Right hindlimb (tissue), 1 donor: Measurements from ENCODE around the gene LRGUK.
"Not testable (repeated sequence)": the region's sequence is repeated elsewhere in the genome, so short reads cannot be mapped to it uniquely, and the experiment has no call there.

ENCODE experiments used
- DNase-seq: peaks from one replicate; pipeline ENCODE4 v3.0.0-alpha.2; 2018

Gene LRGUK

DNA sequence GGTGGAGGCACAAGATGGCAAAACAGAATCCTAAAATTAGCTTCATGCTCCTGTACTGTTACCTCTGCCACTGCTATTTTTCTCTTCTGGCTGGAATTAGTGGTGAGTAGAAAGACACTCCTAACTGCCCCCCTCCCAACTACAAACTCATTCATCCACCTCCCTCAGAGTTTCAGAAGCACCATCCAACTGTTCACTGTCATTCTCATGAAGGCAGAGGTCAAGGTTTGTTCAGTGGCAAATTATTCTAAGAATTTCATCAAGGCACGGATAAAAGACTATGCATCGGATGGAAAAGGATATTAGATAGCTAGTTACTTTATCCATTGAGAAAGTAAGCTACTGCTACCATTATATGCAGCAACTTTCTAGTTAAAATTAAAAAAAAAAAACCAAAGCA is 59.7 kb downstream of the LRGUK start:
- DNase-seq = no peak

DNA sequence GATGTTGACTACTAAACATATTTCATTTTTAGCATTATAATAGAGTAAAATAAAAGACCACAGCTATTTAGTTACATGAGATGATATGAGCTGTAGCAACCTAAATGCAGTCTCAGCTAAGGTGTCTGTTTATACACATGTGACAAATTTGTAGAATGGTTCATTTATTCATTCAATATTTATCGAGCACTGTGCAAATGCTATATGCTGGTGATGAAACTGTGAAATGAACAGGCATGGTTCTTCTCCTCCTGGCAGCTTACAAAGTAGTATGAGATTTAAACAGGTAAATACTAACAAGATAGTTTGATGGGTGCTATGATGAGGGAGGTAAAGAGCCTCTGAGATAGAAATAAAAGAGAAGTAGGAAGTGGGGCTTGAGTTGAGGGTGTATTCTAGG is 60.8 kb downstream of the LRGUK start:
- no peak for DNase-seq

DNA sequence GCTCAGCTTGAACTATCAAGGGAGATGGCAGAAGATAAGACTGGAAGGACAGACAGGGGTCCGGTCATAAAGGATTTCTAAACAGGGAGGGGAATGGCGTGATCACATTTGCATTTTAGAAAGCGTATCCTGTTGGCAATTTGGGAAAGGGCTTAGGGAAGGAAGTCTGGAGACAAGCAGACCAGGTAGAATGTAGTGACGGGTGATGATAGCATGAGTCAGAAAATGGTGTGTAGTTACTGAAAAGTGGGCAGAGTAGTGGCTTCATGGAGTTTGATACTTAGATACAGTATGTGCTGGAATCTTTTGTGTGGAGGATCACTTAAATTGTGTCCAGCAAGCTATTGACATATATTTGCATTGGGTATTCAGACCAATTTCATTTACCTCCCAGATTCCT is 61.2 kb downstream of the LRGUK start:
- no peak for DNase-seq

DNA sequence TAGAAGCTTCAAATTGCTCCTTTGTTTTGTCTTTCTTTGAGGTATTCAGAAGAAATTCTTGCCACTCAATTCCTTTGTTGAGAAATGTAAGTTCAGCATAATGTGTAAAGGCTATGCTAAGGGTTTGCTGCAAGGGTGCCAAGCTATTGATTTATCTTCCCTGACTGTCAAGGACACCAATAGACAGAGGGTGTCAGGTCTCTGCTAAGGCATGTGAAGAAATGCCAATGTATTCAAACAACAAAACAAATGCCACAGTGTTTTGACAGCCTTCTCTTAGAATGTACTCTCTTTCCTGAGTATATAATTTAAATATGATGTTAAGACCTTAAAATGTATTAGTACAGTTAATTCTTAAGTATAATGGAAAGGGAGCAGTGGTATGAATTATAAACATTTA is 62.4 kb downstream of the LRGUK start:
- DNase-seq = no peak

DNA sequence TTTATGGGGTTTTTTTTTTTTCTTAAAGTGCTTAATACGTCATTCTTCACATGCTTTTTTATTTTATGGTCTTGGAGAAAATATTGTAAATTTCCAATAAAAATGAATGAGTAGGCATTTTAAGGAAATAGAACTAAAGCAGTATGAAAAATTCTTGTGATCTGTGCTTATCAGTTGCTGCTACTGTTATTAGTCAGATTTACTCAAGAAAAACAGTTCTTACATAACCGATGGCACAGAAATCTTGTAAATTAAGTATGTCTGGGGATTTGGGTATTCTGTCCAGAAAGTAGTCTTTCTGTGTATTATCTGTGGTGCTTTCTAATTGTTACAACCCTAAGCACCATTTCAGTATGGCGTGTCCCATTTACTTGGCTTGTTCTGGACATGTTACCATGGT is 64.7 kb downstream of the LRGUK start:
- DNase-seq = no peak

DNA sequence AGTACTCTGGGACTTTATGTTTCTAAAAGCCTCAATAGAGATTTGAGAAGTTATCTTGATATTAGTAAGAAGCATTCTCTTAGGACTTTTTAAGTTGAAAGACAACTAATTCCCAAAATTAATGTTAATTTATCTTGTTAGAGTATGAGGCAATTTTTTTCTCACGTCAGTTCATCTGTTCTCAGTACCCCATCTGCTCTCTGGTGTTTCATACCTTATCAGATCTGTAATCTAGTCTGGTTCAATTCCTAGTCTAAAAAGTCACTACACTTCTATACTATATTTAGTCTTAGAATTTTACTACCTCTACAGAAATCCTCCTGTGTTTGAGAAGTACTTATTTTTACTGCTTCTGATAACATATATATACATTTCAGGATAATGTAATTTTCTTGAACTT is 66.1 kb downstream of the LRGUK start:
- no peak for DNase-seq

DNA sequence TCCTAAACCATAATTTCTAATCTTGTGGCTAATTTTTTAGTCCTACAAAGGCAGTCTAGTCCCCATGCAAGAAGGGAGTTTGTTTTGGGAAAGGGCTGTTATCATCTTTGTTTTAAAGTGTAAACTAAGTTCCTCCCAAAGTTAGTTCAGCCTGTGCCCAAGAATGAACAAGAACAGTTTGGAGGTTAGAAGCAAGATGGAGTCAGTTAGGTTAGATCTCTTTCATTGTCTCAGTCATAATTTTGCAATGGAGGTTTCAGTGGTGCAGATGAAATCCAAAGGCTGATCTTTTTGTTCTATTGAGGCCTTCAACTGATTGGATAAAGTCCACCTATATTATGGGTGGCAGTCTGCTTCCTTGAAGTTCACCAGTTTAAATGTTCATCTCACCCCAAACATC is 68.1 kb downstream of the LRGUK start:
- DNase-seq = no peak

DNA sequence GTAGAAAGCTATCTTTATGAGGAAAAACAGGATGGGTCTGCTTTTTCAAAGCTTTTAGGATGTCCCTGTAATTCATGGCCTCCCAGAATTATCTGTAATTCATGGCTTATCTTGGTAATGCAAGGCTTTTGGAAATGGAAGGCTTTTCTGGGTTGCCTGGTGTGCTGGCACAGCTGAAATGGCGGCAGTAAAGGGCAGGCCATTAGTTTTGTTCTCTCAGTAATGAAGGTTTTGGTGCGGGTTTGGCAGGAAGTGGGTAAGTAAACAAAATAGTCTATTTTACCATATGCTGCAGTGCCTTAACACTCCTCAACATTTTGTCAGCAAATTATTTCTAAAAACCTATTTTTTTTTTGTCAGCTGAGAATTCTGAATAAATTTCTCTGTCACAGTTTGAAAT is 69.3 kb downstream of the LRGUK start:
- DNase-seq = no peak

DNA sequence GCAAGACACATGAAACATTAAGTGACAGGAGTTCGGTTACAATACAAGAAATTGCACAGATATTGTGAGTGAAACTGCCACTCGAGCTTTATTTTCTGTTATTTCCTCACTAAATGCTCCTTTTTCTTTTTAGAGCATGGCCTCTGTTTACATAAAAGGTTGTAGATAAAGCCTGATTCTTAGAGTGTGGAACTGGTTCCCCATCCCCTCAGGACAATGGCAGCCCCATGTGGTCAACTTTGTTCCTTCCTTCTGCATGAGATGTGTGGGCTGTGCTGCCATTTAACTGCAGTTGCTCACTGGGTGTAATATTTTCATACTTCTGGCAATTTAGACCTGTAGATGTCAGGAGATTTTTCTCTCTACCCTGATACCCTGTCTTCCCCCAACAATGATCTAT is 70.2 kb downstream of the LRGUK start:
- no peak for DNase-seq

DNA sequence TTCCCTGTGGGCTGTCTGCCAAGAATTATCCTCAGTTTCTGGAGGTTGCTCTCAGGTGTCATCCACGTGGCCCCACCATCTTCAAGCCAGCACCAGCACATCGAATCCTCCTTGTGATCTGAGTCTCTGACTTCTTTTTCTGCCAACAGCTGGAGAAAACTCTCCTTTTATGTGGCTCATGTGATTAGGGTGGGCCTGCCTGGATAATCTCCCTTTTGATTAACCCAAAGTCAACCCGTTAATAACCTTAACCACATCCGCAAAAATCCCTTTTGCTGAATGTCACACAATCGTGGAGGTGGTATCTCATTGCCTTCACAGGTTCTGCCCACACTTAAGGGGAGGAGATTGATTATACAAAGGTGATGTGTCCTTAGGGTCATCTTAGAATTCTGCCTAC is 73.8 kb downstream of the LRGUK start:
- DNase-seq = no peak

DNA sequence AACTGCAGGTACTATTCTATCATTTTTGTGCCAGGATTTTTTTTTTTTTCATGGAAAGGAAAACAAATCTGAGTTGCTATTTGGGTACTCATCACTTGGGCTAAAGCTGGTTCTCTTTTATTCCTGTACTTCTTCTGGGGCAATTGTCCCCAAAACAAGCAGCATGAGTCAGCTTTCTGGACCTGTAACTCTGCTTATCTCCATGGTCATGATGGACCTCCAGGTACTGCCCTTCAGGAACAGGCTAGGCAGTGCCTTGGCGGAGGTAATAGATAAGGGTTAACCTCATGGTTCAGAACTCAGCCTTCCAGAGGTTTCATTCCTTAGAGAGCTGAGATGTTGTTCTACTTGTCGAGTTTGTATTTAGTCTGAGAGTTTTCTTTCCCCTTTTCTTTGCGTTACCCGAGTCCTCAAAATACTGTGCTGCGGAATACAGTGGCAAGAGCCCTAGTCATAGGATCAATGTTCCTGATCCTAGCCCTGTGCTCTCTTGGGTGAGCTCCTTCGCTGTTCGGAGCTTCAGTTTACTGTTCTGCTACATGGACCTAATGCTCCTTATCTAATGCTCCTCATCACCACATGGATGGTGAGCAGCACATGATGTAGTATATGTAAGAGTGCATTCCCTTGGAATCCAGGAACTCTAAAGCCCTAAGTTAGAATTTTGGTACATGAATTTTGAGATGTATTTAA is 74.6 kb downstream of the LRGUK start:
- no peak for DNase-seq

DNA sequence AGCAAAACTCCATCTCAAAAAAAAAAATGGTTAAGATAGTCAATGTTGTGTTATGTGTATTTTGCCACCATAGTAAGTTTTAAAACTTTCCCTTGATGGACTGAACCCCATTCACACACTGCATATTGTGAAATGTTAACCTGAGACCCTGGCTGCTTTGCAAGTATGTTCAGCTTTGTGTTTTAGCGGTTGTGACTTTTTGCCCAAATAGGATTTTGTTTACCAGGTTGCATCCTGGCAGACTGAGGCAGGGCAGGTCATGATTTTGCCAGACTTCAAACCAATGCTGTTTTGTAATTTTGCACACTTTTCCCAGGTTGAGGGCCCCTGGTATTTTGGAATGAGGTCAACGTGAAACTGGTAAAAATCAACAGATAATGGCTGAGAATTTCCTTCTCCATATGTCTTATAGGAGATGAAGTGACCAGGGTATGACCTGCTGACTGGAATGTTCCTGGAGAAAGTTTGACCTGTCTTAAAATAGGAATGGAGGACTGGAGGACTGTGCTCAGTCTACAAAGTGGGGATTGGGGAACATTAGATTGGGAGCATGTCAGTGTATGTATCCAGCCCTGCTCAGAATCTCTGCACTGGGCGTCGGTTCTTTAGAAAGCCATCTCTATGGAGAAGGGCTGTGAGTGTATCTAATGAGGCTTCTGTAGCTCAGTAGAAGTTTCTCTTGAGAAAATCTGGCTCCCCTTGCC is 76.2 kb downstream of the LRGUK start:
- no peak for DNase-seq

DNA sequence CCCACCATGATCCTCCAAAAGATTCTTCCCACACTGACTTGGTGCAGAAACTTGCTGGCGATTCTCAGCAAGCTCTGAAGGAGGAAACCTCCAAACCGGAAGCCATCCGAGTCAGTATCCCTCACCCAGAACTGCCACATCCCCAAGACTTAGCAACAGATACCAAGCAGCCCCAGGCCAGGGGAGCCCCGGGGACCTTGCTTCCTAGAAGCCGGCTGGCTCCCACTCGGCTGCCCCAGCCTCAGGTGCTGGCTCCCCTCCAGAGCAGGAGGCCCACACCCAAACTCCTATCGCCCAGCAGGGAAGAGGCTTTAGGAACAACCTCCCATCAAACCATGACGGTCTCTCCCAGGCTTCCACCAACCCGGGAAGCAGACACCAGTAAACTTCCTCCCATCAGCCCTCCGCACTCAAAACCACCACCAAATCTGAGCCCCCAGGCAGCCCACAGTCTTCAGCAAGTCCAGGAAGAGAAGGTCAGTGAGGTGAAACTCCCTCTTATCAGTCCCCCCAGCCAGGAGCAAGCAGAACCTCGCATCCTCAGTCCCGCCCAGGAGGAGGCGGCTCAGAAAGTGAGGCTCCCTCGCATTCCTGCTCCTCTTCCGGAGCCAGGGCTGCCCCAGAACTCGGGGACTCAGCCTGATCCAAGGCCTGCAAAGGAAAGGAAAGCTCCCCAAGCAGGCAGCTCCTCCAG is 82.3 kb downstream of the LRGUK start:
- DNase-seq = no peak

DNA sequence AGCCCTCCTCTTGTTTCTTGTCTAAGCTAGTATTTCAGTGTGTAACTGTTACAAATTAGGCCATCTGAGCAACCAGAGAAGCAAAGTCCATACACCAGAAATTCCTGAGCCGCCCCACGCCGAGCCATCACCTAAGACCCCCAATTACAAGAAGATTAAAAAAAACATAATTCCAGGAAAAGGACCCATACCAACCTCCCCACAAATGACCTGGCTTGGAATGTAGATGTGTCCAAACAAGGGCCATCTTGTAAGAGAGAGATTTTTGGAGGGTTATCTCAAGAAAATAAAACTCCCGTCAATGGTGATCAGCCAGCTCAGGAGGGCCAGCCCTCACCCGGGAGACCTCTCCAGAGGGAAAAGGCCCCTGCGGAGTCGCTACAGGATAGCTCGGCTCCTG is 83.1 kb downstream of the LRGUK start:
- no peak for DNase-seq

DNA sequence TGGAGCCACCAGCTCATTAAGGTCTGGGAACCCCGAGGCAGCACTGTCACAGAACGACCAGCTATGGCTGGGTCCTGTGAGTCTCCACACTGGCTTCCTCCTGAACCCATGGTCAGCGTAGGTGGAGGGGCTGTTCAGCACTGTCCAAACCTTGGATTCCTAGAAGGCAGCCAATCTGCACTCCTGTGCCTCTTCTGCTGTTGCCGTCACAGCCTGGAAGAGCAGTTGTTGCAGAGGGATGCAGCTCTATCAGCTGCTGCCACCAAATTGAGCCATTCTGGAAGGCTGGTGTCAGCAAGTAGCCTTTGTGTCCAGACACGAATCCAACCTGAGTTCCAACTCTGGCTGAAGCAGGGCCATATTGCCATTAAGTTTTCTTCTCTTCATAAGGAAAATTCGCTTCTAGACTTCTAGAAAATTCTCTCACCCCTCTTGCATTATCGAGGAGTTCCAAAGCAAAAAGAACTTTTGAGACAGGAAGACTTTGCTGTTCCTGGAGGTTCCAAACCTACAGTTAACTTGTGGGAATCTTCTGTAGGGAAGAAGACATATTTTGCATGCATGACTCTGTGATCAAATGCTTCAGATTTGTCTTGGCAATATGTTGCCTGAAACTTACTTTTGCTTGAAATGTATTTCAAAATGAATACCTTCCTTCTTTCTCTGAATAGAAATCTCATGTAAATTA is 84.0 kb downstream of the LRGUK start:
- DNase-seq = no peak

DNA sequence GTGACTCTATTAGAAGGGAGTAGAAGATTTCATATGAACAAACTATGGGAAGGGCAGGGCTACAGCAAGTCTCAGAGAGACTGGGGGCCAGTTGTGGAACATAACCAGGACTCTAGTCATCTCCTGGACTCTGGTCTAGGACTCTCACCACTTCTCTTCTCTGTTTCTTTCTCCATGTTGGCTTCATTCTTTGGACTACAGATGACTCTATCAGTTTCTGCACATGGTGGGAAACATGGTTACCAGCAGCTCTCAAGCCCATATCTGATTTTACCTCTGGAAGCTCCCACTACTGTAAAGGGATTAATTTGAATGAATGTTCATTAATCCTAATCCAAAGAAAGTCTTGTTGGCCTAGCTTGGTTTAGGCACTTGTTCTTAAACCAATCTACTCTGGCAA is 84.7 kb downstream of the LRGUK start:
- DNase-seq = no peak

DNA sequence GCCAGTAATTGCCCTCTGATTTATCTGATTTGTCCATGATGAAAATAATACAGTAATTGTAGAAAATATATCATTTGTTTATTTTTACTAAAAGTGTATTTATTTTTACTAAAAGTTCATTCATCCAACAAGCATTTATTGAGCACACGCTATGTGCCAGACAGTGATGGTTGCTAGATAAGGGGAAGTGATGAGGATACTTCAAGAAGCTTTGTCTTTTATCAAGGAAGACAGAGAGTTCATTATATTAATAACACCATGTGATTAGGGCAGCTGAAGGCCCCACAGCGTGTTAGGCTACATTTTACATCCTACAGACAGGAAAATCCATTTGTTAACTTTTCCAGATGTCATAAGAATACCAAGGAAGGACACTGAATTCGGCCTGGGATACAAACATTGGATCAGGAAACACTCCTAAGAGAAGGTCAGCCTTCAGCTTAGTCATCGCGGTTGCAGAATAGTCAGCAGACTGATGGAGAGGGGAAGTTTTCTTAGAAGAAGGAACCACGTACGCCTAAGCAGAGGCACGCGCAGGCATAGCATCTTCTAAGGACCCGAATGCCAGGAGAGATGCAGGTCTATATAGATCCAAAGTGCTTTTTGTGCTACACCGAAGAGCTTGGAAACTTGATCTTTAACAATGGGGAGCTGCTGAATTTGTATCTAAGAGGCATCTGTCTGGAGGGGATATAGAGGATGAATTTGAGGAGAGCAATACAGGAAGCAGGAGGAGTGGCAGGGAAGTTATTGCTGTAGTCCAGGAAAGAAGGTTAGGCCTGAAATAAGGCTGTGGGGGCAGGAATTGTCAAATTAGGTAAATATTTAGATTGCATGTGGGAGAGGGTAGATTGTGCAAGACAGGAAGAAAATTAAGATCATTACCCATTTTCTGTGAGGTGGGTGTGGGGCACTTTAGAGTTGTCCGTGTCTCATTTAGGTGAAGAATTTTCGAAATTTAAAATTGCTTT is 85.7 kb downstream of the LRGUK start:
- DNase-seq = no peak

DNA sequence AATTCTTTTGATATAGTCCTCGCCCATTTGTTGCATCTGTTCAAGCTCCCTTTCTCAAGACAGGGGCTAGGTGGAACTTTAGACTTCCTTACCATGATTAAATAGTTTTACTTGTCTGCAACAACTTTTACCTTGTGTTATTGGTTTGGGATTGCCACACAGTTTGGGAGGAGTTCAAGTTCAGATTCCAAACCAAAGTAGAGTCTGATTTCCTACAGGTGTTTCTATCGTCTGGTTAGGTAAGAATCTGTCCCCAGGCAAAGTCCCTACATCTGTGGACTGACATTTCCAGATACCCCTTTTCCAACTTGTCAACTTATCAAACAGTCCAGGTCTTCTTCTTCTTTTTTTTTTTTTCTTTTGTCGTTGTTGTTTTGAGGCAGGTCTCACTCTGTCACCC is 93.1 kb downstream of the LRGUK start:
- DNase-seq = no peak

DNA sequence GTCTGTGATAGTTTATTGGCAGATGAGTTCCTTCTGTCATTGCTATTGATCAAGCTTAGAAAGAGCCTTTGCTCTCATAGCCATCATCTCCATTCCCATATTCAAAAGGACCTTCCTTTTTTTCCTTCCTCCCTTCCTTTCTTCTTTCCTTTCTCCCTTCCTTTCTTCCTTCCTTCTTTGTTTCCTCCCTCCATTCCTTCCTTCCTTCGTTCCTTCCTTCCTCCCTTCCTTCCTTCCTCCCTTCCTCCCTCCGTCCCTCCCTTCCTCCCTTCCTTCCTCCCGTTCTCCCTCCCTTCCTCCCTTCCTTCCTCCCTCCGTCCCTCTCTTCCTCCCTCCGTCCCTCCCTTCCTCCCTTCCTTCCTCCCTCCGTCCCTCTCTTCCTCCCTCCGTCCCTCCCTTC is 104.2 kb downstream of the LRGUK start:
- not testable (repeated sequence) for DNase-seq

DNA sequence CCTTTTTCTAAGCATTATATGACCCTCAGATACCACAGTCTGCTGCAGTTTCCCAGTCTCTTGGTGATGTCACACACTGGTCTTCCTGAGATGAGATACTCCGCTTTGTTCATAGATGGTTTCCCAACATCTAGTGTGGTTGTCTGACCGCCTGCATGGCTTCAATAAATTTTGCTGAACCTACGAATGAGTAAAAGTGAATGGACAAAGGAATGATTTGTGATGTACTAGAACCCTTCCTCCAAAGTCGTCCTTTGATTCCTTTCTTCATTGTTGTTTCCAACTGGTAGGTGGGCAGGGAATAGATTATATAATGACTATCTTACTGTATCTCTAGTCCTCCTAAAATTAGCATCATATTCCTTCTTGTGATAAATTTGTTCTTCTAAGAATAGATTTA is 107.1 kb downstream of the LRGUK start:
- no peak for DNase-seq

DNA sequence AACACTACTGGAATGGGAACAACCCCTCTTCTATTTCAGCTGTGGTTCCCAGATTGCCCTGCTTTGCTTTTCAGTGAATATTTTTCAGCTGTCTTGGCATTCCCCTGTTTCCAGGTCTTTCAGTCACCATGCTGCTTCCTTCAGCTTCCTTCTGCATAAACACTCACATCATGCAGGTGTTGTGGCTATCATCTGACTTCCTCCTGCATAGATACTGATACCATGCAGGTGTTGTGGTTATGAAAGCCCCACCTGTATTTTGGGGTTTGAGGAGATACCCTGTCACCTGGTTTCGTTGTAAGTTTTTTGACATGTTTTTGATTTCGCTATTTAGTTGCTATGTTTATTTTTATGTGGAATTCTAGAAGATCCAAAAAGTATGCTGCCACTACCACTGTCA is 118.1 kb downstream of the LRGUK start:
- no peak for DNase-seq

DNA sequence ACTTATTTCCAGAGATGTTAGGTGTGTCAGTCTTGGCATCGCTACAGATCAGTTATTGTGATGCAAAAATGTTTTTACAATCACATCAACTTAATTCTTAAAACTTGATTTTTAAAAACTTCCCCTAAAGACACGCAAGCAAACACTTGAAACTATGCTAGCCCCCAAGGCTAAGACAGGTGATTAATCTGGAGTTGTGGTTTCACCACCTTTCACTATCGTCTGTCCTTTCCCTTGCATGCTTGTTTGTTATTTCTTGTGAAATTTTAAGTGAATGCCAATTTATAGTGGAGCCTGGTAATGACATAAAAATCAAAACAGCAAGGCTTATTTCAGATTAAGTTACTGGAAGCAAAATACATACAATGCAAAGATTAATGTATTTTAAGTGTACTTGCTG is 119.2 kb downstream of the LRGUK start:
- DNase-seq = no peak

DNA sequence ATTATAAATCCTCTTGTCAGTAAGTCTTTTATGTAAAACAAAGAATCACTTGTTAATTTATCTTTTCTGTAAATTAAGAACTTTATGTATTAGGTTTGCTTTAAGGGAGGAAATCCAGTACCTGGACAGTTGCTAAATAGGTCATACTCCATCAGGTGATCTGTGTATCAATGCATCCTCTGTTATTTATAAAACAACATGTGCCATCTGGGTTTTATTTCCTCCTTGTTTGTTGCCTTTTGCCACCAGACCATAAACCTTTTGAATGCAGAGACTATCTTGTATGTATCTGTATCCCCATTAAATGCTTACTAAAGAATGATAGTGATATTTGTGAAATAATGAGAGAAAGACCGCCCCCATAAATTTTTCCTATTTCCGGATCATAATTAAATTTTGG is 119.6 kb downstream of the LRGUK start:
- no peak for DNase-seq
